Heart left ventricle (tissue), 13 donors: ENCODE measurements around the gene COPB1.

ENCODE experiments used
- POLR2A ChIP-seq, 2 donors: fragments of 450-650 bp; IDR thresholded peaks; one replicate each; pipeline ENCODE4 v1.6.1; 2017; ENCODE audit warnings: antibody characterized with exemption in 2 of 2, mild to moderate bottlenecking in 2 of 2, moderate library complexity in 2 of 2
- TF ChIP-seq, protein P1 (sequence below), 12 donors: fragments of 200-600 bp; sonication (generic) in 4 of 12; IDR thresholded peaks; one replicate each; pipeline versions ENCODE4 v1.5.0 to v1.8.0; 2018 to 2022; ENCODE audit warnings: antibody characterized with exemption in 12 of 12, mild to moderate bottlenecking in 5 of 12
- donor health status: ischemic (EF 13 %, LVEDD 7.1; RV severe dilation, severe dysfunction).
- donor health status: DM: no; HTN: yes; CAD: no.
- donor health status: DM: no; HTN: no; CAD: no.
- donor health status: ischemic (EF 25% LVEDD 6.9; RV normal size, moderate dysfunction).
- donor health status: ischemic (EF 25% LVEDD 5.7; RV mildly dilated, moderate dysfunction).
- donor health status: ischemic (EF 35%, LVEDD 5.7; RV mildly dilated, moderate dysfunction).
- donor health status: nonischemic (EF 11% LVEDD 7.7; RV severe dilation, severe dysfunction).
- donor health status: DM: yes; HTN: yes; CAD: no.
- donor health status: PGD.
- donor health status: ischemic (EF 29% LVEDD 5.4; RV normal size, mild dysfunction).
- donor health status: nonischemic (EF 23%, LVEDD 6.1; RV moderate dilation, normal function).

- TF ChIP-seq, protein P1, sequence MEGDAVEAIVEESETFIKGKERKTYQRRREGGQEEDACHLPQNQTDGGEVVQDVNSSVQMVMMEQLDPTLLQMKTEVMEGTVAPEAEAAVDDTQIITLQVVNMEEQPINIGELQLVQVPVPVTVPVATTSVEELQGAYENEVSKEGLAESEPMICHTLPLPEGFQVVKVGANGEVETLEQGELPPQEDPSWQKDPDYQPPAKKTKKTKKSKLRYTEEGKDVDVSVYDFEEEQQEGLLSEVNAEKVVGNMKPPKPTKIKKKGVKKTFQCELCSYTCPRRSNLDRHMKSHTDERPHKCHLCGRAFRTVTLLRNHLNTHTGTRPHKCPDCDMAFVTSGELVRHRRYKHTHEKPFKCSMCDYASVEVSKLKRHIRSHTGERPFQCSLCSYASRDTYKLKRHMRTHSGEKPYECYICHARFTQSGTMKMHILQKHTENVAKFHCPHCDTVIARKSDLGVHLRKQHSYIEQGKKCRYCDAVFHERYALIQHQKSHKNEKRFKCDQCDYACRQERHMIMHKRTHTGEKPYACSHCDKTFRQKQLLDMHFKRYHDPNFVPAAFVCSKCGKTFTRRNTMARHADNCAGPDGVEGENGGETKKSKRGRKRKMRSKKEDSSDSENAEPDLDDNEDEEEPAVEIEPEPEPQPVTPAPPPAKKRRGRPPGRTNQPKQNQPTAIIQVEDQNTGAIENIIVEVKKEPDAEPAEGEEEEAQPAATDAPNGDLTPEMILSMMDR (IDR thresholded peaks at IDR 0.05), result no peak
- no peak for TF ChIP-seq POLR2A (IDR thresholded peaks at IDR 0.05)
These were observed 47.8 kb upstream of the COPB1 start for GRCh38 chr11:14547440-14547839.
